Measurements from ENCODE around the gene KRTAP10-2. TPM values are rescaled to one million over a fixed set of nuclear protein-coding genes. Genes with fewer than 3 reads are reported as not detected.

The KRTAP10-2 gene
- total and polyA plus RNA-seq, 2 of the 4 experiments (the other 2 are of a cell fraction): not detected

DNA sequence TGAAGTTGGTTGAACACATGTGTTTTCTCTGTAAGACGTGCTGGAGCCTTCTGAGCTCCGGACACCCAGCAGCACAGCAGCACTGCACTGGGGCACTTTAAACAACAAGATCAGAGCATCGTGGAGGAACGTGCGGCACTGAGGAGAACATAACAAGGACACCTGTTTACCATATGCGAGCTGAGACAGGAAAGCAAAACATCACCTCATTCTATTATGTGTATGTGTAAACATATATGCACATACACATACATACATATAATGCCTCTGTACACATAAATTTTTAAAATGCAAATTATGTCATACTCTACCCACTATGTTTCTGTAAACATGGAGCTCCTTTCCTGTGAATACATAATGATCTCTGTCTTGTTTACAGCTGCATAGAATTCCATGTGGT lies 44.2 kb upstream of the KRTAP10-2 start:
- Histone ChIP-seq H4K20me1 (ENCODE audit: insufficient read depth, low read length) (no peaks in the 10 kb centered on the region), H3K9ac (ENCODE audit: low read depth, low read length) (no peak overlapping the region), H3K27ac (ENCODE audit: insufficient read depth, low read length) (no peak overlapping the region), H2AK9ac (replicated peaks; ENCODE audit: low read depth, low read length, poor library complexity) (no peak overlapping the region), H2BK15ac (ENCODE audit: low read depth, low read length) (no peak overlapping the region), H2AK5ac (ENCODE audit: low read depth, low read length) (no peak overlapping the region), H4K8ac (ENCODE audit: low read depth in 2 of 2, low read length in 2 of 2) (no peak overlapping the region), H3K36me3 (ENCODE audit: control insufficient read depth, insufficient read depth, low read length) (no peaks in the 10 kb centered on the region), H2BK20ac (ENCODE audit: low read depth, low read length) (no peak overlapping the region), H3K9me3 (ENCODE audit: control insufficient read depth, insufficient read depth, low read length) (no peaks in the 10 kb centered on the region), H3K9me1 (ENCODE audit: insufficient read depth, low read length) (no peaks in the 10 kb centered on the region), H3K56ac (ENCODE audit: extremely low read depth, insufficient read depth, low read length) (no peak overlapping the region), H3K27me3 (ENCODE audit: control insufficient read depth, insufficient read depth, low read length) (peaks cover 4% of the 10 kb centered on the region; the same call in 1 of the 2 replicates), H2AFZ (replicated peaks; ENCODE audit: low read length, poor library complexity) (no peak overlapping the region), H4K91ac (ENCODE audit: insufficient read depth, low read depth, low read length) (no peak overlapping the region), H3K4me2 (ENCODE audit: low read depth, low read length) (no peak overlapping the region), H2BK5ac (ENCODE audit: low read depth, low read length, poor library complexity, severe bottlenecking) (no peak overlapping the region), H3K14ac (replicated peaks; ENCODE audit: low read depth, low read length) (no peak overlapping the region), H3K4ac (ENCODE audit: low read depth, low read length) (no peak overlapping the region), H3K4me1 (ENCODE audit: control insufficient read depth, insufficient read depth, low read length) (no peaks in the 10 kb centered on the region), H3K4me3 (ENCODE audit: insufficient read depth, low read depth, low read length) (no peak overlapping the region), H4K5ac (ENCODE audit: low read depth, low read length) (no peak overlapping the region), H3K23ac (ENCODE audit: low read depth, low read length) (no peak overlapping the region), H2BK120ac (ENCODE audit: low read depth, low read length) (no peak overlapping the region), H3K18ac (ENCODE audit: low read depth, low read length) (no peak overlapping the region), H3K79me1 (ENCODE audit: low read depth in 1 of 2, low read length in 2 of 2) (no peaks in the 10 kb centered on the region)
- TF ChIP-seq CHD1 (IDR thresholded peaks at IDR 0.05; ENCODE audit: low read depth, low read length) (no peak), CEBPB (IDR thresholded peaks at IDR 0.05; ENCODE audit: low read depth, low read length) (no peak), FOS (IDR thresholded peaks at IDR 0.05; ENCODE audit: low read depth, low read length) (no peak), BHLHE40 (IDR thresholded peaks at IDR 0.05; ENCODE audit: low read depth, low read length) (no peak), SMC3 (IDR thresholded peaks at IDR 0.05; ENCODE audit: low read depth, low read length) (no peak), MXI1 (IDR thresholded peaks at IDR 0.05; ENCODE audit: borderline replicate concordance, low read depth, low read length) (no peak)
- TF ChIP-seq, protein P1, sequence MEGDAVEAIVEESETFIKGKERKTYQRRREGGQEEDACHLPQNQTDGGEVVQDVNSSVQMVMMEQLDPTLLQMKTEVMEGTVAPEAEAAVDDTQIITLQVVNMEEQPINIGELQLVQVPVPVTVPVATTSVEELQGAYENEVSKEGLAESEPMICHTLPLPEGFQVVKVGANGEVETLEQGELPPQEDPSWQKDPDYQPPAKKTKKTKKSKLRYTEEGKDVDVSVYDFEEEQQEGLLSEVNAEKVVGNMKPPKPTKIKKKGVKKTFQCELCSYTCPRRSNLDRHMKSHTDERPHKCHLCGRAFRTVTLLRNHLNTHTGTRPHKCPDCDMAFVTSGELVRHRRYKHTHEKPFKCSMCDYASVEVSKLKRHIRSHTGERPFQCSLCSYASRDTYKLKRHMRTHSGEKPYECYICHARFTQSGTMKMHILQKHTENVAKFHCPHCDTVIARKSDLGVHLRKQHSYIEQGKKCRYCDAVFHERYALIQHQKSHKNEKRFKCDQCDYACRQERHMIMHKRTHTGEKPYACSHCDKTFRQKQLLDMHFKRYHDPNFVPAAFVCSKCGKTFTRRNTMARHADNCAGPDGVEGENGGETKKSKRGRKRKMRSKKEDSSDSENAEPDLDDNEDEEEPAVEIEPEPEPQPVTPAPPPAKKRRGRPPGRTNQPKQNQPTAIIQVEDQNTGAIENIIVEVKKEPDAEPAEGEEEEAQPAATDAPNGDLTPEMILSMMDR (conservative IDR thresholded peaks at IDR 0.05; ENCODE audit: low read depth, low read length): no peak
- TF ChIP-seq, protein P2, sequence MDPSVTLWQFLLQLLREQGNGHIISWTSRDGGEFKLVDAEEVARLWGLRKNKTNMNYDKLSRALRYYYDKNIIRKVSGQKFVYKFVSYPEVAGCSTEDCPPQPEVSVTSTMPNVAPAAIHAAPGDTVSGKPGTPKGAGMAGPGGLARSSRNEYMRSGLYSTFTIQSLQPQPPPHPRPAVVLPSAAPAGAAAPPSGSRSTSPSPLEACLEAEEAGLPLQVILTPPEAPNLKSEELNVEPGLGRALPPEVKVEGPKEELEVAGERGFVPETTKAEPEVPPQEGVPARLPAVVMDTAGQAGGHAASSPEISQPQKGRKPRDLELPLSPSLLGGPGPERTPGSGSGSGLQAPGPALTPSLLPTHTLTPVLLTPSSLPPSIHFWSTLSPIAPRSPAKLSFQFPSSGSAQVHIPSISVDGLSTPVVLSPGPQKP (IDR thresholded peaks at IDR 0.05; ENCODE audit: borderline replicate concordance, low read depth, low read length): no peak
- ChIA-PET CTCF (no interaction called here), POLR2A (ENCODE audit: unreplicated experiment) (no interaction called here)
- dilution Hi-C loops (cut with HindIII; ENCODE audit: low sequenced_read_pairs, unreplicated experiment): no loop called here
- in situ Hi-C loops (cut with MboI; ENCODE audit: low sequenced_read_pairs): no loop called here
- intact Hi-C loops (cut with micrococcal nuclease): no loop called here
- ATAC-seq (ENCODE audit: low read depth): no peak
- no CpG with 5 or more reads among the region's 6 CpGs for WGBS, 2 experiments (ENCODE audit: extremely low coverage in 2 of 2, insufficient read length in 1 of 2)
- DNase-seq: no peak
- no TSS peak for BruUV-seq (replicated peaks)

Measured in IMR-90 (cell line).